Astrocyte (in vitro differentiated cells and primary cell): ENCODE measurements around the gene DYNLT4.

ENCODE experiments used
- CTCF ChIP-seq: IDR thresholded peaks from 2 replicates; pipeline ENCODE4 v1.5.1; 2011; ENCODE audit warnings: low read depth, mild to moderate bottlenecking, inconsistent platforms, low read length, moderate library complexity; ENCODE audit not compliant: insufficient read depth
- EZH2 ChIP-seq: IDR thresholded peaks from 2 replicates; pipeline ENCODE4 v1.6.1; 2012; ENCODE audit warnings: mild to moderate bottlenecking, low read length, inconsistent platforms; ENCODE audit not compliant: insufficient read depth

DNA sequence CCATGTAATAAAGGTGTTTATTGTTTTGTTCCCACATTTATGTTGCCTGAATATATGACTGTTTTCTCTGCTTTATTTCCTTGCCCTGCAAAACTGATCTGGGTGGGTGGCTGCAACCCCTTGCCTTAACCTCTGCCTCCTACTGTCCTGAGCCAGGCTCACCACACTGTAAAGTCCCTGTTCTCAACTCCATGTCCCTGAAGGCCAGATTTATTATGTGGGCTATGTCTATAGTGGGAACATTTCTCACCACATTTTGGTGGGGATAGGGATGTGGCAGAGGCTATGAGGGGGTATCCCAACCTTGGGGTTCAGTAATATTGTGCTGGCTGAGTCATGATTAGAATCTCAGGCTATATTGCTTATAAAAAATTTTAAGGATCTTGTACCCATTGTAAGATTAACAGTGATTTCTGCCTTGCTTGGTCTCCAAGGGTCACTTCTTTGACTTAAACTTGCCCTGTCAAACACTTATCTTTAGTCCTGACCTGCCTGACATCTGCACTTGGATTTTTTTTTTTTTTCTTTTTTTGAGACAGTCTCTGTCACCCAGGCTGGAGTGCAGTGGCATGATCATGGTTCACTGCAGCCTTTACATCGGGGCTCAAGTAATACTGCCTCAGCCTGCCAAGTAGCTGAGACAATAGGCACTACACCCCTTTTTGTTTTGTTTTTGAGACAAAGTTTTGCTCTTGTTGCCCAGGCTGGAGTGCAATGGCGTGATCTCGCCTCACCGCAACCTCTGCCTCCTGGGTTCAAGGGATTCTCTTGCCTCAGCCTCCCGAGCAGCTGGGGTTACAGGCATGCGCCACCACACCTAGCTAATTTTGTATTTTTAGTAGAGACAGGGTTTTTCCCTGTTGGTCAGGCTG is 28.2 kb downstream of the DYNLT4 start:
- no peak for TF ChIP-seq EZH2
- no peak for TF ChIP-seq CTCF
